HG03060 (cell line): ENCODE data around the gene SLC41A3.
"Not testable (repeated sequence)": the region's sequence is repeated elsewhere in the genome, so short reads cannot be mapped to it uniquely, and the experiment has no call there.

ENCODE experiments used
- ATAC-seq: cut with Tn5 transposase; IDR thresholded peaks from one replicate; pipeline ENCODE4 v1.9.1; 2021; ENCODE audit warnings: low read depth, moderate number of reproducible peaks; ENCODE audit not compliant: unreplicated experiment

The SLC41A3 gene

DNA sequence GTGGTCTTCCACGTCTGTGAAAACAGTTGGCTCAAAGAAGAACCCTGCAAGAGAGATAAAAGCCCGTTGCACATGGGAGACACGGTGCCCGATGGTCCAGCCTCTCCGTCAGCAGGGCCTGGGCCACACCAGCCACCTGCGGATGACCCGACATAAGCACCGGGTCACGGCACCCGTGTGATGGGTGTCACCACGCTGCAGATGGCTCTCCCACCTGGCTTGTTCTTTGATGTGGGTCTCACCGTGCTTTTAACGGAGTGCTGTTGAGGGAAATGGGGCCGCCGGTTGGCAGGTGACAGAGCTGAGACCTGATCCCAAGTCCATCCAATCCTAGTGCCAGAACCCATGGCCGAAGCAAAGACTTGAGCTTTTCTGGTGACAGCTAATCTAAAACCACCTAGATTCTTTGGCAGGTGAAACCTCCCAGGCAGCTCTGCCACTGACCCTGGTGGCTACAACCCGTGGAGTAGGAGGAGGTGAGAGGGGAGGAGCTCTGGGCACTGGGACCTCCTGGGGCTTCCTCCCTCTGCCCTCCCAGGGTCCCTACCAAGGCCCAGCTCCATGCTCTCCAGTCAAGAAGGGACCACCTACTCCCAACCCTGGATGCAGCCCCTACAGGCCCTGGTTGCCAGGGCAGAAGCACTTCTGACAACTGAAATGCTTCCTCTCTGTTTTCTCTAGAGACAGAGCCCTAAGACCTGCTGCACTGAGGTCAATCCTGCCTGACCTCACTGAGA, 23.4 kb upstream of the SLC41A3 start:
- ATAC-seq = no peak

DNA sequence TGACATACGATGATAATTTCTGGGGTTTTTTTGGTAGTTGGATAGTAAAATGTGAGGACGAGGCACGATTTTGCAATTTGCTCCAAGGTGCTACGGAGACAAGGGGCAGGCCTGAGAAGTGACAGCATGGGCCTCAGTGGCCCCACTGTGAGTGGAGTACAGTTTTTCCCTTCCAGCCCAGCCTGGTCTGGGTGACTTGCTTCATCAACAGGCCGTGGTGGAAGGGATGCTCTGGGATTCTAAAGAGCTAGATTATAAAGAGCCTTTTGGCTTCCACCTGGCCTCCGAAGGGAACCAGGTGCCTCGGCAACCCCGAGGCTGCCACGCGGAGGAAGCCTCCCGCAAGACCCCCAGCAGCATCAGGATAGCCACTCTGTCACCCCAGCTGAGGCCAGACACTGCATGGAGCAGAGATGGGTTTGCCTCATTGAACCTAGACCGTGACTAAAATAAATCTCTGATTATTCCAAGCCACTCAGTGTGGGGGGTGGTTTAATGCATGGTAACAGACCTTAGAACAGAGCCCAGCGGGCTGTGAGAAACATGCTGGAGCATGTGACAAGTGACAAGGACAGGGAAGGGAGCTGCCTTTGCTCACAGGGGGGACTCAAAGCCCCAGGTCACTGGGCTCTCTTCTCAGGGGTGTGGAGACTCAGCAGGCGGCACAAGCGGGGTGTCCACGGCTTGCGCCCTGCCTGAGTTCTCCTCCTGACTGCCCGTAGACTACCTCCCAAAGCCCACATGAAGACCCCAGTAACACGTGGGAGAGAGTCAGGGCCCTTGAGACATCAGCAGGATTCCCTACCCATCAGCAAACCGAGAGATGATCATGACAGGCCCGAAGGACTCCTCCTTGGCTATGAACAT, 22.6 kb upstream of the SLC41A3 start:
- no peak for ATAC-seq

DNA sequence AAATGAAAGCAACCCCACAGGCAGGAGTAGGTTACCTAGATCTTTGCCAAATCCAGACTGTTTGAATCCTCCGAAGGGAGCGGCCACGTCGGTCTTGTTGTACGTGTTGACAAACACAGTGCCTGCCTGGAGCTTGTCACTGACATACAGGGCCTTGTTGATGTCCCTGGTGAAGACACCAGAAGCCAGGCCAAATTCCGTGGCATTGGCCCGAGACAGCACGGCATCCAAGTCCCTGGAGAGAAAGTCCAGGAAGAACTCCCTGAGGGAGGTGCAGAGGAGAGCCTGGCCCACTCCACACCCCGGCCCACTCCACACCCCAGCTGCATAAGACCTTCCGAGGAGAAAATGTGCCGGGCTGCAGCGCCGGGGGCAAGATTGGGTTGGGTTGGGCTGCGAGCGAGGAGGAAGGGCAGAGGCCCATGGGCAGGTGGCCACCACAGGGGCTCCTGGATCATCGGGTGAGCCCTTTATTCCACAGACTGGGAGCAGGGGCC, 21.8 kb upstream of the SLC41A3 start:
- no peak for ATAC-seq

DNA sequence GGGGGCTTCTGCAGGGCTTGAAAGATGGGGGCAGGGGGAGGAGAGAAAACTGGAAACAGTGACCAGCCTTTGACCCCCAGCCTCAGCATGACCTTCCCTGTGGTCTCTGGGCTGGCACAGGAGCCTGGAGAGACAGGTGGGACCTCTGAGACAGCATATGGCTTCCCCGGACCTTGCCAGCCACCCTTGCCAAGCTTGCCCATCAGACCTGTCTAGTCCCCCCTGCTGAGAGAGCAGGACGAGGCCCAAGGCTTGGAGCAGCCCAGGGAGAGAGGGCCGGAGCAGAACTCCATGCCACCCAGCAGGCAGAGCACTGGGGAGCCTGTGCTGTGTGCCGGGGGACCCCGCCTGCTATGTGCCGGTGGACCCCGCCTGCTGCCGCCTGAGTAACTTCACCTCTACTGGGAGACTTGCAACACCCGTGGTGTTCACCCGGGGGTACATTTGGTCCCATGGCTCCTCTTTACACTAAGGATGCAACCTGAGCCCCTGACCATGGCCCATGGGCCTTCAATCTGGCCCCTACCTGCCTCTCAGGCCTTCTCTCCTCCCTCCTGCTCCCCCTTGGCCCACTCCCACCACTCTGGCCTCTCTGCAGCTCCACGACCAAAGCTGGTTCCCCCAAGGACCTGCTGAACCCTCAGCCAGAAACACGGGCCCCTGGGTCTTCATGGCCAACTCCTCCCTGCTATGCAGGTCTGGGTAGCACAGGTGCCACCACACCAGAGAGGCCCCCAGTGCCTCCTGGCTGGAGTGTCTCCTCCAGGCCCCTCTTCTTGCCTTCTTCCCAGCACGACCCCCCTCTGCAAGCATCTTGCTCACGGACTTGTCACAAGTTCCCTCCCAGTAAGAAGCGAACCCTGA, 21.1 kb upstream of the SLC41A3 start:
- no peak for ATAC-seq

DNA sequence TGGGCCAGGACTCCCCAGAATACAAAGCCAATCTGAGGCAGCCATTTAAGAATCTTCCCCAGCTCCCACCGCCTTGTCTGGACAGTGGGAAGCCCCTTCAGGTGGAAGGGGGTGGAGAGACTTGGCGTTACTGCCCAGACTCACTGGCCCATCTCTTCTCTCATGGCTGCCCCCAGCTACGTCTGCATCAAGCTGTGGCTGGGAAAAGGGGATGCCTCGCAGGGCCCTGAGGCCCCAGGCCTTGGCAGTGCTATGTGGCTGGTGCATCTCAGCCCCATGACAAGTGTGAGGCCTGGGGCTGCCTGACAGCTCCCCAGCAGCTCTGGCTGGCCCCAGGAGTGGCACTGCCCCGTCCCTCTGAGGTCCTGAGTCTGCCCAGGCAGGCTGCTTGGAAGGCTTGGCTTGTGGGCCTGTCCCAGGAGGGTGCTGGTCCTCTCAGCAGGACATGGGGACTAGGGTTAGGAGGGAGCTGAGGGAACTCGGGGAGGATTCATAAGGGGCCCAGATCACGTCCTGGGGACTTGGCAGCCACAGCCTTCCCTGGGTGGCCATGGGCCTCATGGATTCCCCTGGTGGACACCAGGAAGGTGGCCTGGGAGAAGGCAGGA, 20.2 kb upstream of the SLC41A3 start:
- ATAC-seq = no peak

DNA sequence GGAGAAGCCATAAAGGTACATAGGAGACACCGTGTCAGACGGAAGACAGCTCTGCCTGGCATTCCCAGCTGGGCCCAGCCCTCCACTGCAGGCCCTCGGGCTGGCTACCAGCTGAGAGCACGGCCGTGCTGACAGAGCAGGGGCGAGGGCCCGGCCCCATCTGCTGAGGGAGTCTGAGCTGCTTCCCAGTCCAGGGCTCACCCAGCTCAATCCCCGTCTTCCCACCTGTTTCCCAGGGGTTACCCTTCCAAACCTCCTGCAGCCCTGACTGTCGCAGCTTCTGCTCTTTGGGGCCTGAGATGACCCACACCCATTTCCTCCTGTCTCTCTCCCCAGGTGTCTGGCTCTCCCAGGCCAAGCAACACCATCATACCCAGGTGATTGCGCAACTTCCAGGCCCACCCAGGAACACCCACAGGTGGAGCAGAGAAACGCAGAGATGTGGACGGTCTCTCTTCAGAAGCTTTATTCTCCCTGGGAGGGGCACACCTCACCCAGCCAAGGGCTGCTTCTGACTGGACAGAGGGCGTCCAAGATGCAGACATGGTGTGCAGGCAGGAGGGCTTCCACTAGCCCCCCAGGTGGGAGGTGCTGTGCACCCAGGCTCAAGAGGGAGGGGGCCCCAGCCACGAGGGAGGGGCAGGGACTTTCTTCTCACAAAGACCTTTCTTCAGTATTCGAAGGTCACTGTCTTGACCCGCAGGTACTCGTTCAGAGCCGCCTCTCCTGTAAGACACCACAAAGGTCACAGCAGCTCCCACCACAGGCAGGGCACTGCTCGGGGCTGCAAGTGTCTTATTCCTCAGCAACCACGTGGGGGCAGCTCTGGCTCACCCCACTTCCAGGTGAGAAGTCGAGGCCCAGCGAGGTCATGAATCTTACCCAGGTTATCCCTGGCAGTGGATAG, 19.4 kb upstream of the SLC41A3 start:
- no peak for ATAC-seq

DNA sequence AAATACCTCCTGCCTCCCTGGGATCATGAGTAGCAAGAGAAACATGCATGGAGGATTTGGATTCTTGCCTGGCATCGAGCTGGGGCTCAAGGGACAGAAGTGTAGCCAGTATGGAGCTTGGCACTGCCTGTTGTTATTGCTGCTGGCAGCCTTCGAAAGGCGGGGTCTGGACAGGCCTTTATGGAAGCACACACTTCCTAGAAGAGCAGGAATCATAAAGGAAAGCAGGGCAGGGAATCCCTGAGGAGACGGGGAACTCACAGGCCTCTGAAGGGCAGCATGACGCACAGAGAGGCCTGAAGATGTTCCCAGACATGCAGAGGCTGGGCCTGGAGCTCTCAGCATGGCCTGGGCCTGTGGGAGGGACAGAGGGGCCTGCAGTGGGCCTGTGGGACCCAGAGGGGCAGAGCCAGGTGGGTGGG, 18.6 kb upstream of the SLC41A3 start:
- ATAC-seq = no peak

DNA sequence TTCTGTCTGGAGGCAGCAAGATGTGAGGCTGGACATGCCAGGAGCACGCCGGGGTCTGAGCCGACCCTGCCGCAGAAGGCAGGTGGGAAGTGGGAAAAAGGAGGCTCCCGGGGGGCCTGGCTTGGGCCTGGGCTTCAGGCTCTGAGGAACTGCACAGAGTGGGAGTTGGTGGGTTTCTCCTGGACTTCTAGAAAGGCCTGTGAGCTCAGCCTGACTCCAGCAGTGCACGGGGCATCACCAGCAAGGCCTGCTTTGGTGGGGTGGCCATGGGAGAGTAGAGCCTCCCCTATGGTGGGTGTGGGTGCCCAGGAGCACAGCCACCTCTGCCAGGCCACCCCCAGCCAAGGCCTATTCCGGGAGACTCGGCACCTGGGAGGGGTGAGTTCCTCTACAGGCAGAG, 18.1 kb upstream of the SLC41A3 start:
- ATAC-seq = no peak

DNA sequence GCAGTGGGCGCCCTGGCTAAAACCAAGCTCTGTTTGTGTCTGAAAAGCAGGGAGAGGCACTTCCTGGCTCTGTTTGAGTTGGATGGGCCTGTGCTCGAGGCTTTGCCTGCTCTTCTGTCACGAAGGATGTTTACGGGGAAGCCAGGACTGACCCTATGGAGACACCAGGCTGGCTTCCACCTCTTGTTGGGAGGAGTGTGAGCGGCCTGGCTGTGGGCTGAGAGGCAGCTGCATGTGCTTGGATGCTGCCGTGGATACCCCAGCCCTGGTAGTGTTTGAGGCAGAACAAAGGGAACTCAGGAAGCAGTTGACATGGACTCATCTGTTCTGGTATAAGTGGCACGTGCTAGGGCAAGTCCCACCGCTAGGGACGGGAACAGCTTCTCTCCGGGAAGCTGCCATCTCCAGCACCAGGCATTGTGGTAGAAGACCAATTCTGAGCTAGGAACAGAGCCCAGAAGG, 17.6 kb upstream of the SLC41A3 start:
- no peak for ATAC-seq

DNA sequence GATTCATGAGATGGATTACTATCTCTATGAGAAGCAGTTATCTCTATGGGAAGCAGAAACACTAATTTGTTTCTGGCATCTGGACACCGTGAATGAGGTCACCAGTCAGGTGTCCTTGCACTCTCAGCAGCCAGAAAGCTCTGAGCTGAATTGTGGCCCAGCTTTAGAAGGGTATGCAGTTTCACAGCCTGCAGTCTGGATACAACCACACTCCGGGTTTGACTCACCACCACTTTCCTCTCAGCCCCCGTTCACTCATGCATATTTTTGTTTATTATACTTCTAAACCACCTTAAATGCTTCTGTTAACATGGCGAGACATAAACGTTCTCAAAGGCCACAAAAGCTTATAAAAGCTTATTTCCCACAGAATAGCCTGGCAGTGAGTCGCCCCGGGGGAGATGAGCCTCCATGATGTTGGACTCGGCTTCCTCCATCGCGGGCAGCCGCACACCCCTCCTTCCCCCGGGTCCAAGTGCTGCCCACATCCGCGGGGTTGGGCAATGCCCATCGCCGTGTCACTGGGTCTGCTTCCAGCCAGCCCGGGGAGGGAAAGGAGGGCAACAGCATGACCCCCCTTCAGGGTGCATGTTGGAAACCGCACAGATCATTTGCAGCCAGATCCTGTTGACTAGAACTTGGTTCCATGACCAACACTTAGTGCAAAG, 16.8 kb upstream of the SLC41A3 start:
- ATAC-seq = no peak

DNA sequence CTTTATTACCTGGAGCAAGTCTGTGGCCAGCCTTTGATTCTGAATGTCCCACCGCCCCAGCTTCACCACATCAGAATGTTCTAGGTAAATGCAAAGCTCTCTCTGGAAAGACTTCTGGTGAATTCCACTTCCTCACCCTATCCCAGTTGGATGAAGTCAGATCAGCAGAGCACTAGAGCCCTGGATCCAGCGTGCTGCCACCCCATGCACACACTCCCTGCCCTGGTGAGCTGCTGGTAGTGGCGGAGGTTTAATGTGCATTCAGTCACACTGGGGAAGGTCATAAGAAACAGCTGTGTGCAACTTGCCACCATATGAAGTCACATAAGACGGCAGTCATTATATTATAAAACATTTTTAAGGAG, 16.3 kb upstream of the SLC41A3 start:
- ATAC-seq = no peak

DNA sequence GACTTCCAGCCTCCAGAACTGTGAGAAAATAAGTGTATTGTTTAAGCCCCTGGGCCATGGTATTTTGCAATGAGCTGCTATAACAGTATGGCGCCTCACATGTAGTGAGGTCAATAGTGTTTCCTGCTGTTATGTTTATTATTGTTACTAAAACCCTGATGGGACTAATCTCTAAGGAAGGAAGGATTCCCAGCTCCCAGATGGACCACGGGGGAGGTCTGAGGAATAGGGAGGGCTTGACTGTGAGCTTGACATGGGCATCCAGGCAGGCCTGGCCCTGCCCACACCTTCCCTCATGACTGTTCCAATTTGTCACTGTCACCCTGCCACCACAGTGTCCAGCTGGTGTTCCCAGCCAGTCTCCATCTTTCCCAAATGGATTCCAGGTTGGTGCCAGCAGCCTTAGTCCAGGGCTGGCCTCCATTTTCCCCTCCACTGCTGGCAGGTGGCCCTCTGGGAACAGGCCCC, 14.5 kb upstream of the SLC41A3 start:
- no peak for ATAC-seq

DNA sequence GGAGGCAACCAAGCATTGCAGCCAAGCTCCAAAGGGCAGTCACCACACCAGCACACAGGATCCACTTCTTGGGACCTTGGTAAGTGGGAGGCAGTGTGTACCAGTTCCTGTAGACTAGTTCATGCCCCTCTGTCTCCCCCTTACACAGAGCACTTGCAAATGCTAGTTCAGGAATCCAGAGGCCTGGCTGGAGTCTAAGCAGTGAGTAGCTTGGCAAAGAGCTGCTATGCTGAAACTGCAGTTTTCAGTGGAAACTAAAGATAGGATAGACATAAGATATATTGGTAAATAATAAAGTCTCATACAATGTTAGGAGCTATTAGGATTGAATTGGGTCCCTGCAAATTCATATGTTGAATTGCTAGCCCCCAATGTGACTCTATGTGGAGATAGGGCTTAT, 13.9 kb upstream of the SLC41A3 start:
- ATAC-seq = no peak

DNA sequence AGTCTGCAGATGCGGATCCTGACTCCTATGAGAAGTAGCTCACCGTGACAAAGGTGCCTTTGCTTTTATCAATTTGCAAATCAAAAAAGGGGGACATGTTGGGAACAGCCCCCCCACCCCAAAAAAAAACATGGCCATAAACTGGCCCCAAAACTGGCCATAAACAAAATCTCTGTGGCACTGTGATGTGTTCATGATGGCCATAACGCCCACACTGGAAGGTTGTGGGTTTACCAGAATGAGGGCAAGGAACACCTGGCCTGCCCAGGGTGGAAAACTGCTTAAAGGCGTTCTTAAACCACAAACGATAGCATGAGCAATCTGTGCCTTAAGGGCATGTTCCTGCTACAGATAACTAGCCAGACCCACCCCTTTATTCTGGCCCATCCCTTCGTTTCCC, 12.3 kb upstream of the SLC41A3 start:
- ATAC-seq = not testable (repeated sequence)

DNA sequence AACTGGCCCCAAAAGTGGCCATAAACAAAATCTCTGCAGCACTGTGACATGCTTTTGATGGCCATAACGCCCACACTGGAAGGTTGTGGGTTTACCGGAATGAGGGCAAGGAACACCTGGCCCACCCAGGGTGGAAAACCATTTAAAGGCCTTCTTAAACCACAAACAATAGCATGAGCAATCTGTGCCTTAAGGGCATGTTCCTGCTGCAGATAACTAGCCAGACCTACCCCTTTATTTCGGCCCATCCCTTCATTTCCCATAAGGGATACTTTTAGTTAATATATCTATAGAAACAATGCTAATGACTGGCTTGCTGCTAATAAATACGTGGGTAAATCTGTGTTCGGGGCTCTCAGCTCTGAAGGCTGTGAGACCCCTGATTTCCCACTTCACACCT, 8.2 kb upstream of the SLC41A3 start:
- not testable (repeated sequence) for ATAC-seq

DNA sequence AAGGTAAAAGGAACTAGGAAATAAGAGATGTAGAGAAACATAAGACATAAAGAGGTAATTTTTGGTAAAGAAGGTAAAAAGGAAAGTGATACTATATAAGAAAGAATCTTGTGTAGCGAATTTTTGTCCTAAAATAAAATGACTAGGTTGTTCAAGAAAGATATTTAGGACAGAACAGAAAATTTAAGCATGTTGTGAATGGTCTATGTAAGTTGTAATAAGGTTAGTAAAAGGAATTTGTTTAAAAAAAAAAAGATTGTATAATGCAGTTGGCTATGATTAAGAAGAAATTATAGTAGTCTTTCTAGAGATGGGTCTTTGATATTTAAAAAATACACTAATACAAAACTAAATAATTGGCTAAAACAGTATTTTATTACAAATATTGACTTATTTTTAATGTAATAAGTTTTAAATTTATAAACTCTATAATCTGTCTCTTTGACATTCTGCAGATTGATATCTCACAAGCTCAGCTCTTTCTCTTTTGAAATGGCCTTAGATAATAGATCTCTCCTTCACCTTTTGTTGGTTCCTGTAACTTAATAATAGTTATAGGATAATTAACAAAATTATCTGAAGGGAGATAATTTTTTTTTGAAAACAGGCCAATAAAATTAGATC, 3.7 kb upstream of the SLC41A3 start:
- ATAC-seq = no peak

DNA sequence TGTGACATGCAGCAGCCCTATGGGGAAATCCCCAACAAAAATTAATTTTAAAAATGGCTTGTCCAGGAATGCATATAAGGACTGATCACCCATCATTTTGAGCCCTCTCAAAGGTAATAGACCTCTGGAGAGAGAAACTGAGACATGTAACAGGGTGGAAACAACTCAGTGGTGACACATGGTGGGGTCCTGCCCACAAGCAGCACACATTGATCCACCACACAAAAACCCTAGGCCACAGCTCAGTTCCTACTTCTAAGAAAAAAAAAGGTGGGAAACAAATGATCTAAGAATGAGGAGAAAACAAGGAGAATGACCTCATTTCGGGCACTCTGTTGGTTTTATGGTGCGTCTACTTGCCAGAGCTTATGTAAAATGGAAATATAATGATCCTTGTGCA, 1.9 kb upstream of the SLC41A3 start:
- no peak for ATAC-seq

DNA sequence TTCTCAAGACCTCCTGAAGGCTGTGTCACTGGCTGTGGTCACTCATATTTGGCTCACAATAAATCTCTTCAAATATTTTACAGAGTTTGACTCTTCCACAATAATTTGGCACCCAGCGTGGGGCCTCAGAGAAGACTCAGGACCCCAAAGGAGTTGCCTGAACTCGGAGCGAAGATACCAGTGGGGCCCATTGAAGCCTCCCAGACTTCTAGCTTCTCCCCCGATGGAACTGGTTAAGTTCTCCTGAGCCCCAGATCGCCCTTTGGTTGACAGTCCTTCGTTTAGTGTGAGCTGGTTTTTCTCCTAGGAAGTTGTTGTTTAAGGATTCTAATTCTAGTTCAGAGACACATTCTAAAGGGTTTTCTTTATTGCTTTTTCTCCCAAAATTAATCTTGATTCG, 1.4 kb upstream of the SLC41A3 start:
- ATAC-seq = no peak
